Rectal smooth muscle tissue (tissue), 1 donor: ENCODE results near the gene SLC38A3.
"Not testable (repeated sequence)": the region's sequence is repeated elsewhere in the genome, so short reads cannot be mapped to it uniquely, and the experiment has no call there.

Source experiments
- H3K27ac ChIP-seq: one replicate; pipeline ENCODE4 v1.7.0; 2013; ENCODE audit warnings: low read depth, low read length, inconsistent platforms
- H3K27me3 ChIP-seq: one replicate; pipeline ENCODE4 v1.7.0; 2013; ENCODE audit warnings: low read length; ENCODE audit not compliant: control insufficient read depth, insufficient read depth
- H3K36me3 ChIP-seq: one replicate; pipeline ENCODE4 v1.7.0; 2013; ENCODE audit warnings: low read length; ENCODE audit not compliant: control insufficient read depth, insufficient read depth
- H3K4me1 ChIP-seq: one replicate; pipeline ENCODE4 v1.7.0; 2013; ENCODE audit warnings: low read length; ENCODE audit not compliant: control insufficient read depth, insufficient read depth
- H3K4me3 ChIP-seq: one replicate; pipeline ENCODE4 v1.7.0; 2013; ENCODE audit warnings: low read length
- H3K9ac ChIP-seq: one replicate; pipeline ENCODE4 v1.7.0; 2013; ENCODE audit warnings: low read length

The SLC38A3 gene

GRCh38 chr3:50224639-50225038 is 19.6 kb downstream of the SLC38A3 start:
- Histone ChIP-seq H3K9ac (no peak overlapping the region), H3K4me1 (peaks cover 3% of the 10 kb centered on the region)

GRCh38 chr3:50226888-50227389 is 21.9 kb downstream of the SLC38A3 start:
- no peak overlapping the region for H3K27ac ChIP-seq
- no peak overlapping the region for H3K9ac ChIP-seq
- H3K4me1 ChIP-seq, result peaks cover 3% of the 10 kb centered on the region
- peak overlapping the region; percentile 94 for H3K4me3 ChIP-seq
- H3K27me3 ChIP-seq, result no peaks in the 10 kb centered on the region
- no peaks in the 10 kb centered on the region for H3K36me3 ChIP-seq

More at GRCh38 chr3:50224639-50225038, 19.6 kb downstream of the SLC38A3 start:
- Histone ChIP-seq H3K36me3 (no peaks in the 10 kb centered on the region), H3K27me3 (no peaks in the 10 kb centered on the region), H3K4me3 (no peak overlapping the region), H3K27ac (no peak overlapping the region)

GRCh38 chr3:50227390-50228183 is 22.5 kb downstream of the SLC38A3 start:
- Histone ChIP-seq H3K27me3 (no peaks in the 10 kb centered on the region), H3K4me1 (peaks cover 3% of the 10 kb centered on the region), H3K36me3 (no peaks in the 10 kb centered on the region), H3K9ac (peak overlapping the region; percentile 94), H3K4me3 (peak overlapping the region; percentile 94), H3K27ac (peak overlapping the region; percentile 43)

- H3K4me3 ChIP-seq, result peak overlapping the region; percentile 94
- not testable (repeated sequence) for H3K9ac ChIP-seq, H3K27ac ChIP-seq, H3K36me3 ChIP-seq, H3K27me3 ChIP-seq, H3K4me1 ChIP-seq
These were observed 23.2 kb downstream of the SLC38A3 start for GRCh38 chr3:50228184-50228763.

- Histone ChIP-seq H3K4me1 (peaks cover 3% of the 10 kb centered on the region), H3K27ac (no peak overlapping the region), H3K36me3 (no peaks in the 10 kb centered on the region), H3K4me3 (no peak overlapping the region), H3K9ac (no peak overlapping the region), H3K27me3 (no peaks in the 10 kb centered on the region)
These were observed 24.4 kb downstream of the SLC38A3 start for GRCh38 chr3:50229490-50229889.

- no peak overlapping the region for H3K9ac ChIP-seq
- H3K27ac ChIP-seq, result no peak overlapping the region
- no peaks in the 10 kb centered on the region for H3K36me3 ChIP-seq
- peaks cover 3% of the 10 kb centered on the region for H3K4me1 ChIP-seq
- H3K4me3 ChIP-seq, result peak overlapping the region; percentile 7
- H3K27me3 ChIP-seq, result no peaks in the 10 kb centered on the region
These were observed 25.2 kb downstream of the SLC38A3 start for GRCh38 chr3:50230104-50230793.

GRCh38 chr3:50230794-50231125 is 25.7 kb downstream of the SLC38A3 start:
- Histone ChIP-seq H3K4me1 (peaks cover 3% of the 10 kb centered on the region), H3K9ac (no peak overlapping the region), H3K36me3 (no peaks in the 10 kb centered on the region), H3K27ac (no peak overlapping the region), H3K27me3 (no peaks in the 10 kb centered on the region), H3K4me3 (no peak overlapping the region)

- no peaks in the 10 kb centered on the region for H3K4me1 ChIP-seq
- H3K27ac ChIP-seq, result no peak overlapping the region
These were observed 26.5 kb downstream of the SLC38A3 start for GRCh38 chr3:50231581-50231980.

GRCh38 chr3:50232303-50232702 is 27.2 kb downstream of the SLC38A3 start:
- Histone ChIP-seq H3K27me3 (no peaks in the 10 kb centered on the region), H3K4me1 (no peaks in the 10 kb centered on the region), H3K9ac (no peak overlapping the region), H3K4me3 (no peak overlapping the region), H3K27ac (no peak overlapping the region), H3K36me3 (no peaks in the 10 kb centered on the region)

More at GRCh38 chr3:50231581-50231980, 26.5 kb downstream of the SLC38A3 start:
- Histone ChIP-seq H3K9ac (no peak overlapping the region), H3K36me3 (no peaks in the 10 kb centered on the region), H3K27me3 (no peaks in the 10 kb centered on the region), H3K4me3 (no peak overlapping the region)

- Histone ChIP-seq H3K9ac (no peak overlapping the region), H3K27me3 (no peaks in the 10 kb centered on the region), H3K4me1 (peaks cover 2% of the 10 kb centered on the region), H3K4me3 (no peak overlapping the region), H3K36me3 (no peaks in the 10 kb centered on the region), H3K27ac (no peak overlapping the region)
These were observed 28.1 kb downstream of the SLC38A3 start for GRCh38 chr3:50233176-50233575.

- Histone ChIP-seq H3K27me3 (no peaks in the 10 kb centered on the region), H3K4me1 (peaks cover 19% of the 10 kb centered on the region), H3K36me3 (no peaks in the 10 kb centered on the region), H3K4me3 (peak within 1 kb of the TSS; percentile 96), H3K9ac (peak within 1 kb of the TSS; percentile 71), H3K27ac (peak within 1 kb of the TSS; percentile 86)
These were observed 30.8 kb downstream of the SLC38A3 start, which contains the start of gene GNAI2 for GRCh38 chr3:50235716-50236483. TSS of gene GNAI2 (plus strand) at chr3:50236204. CDS start at chr3:50236336, 132 bp downstream.
